Stimulated activated CD8-positive, alpha-beta memory T cell treated with anti-CD3 and anti-CD28 coated beads, Interleukin-7, amount 100 ng/mL, for 4 hours (primary cell): ENCODE measurements around the gene DOCK4.

Experiments
- DNase-seq, 2 donors: peaks; one replicate each; pipeline ENCODE4 v3.0.0-alpha.2; 2020; ENCODE audit warnings: low read depth in 2 of 2

Gene DOCK4

GRCh38 chr7:112192236-112193154 lies 13.7 kb downstream of the DOCK4 start:
- no peak for DNase-seq

- DNase-seq, result no peak
These were observed 16.1 kb downstream of the DOCK4 start for GRCh38 chr7:112190120-112190519.

DNA sequence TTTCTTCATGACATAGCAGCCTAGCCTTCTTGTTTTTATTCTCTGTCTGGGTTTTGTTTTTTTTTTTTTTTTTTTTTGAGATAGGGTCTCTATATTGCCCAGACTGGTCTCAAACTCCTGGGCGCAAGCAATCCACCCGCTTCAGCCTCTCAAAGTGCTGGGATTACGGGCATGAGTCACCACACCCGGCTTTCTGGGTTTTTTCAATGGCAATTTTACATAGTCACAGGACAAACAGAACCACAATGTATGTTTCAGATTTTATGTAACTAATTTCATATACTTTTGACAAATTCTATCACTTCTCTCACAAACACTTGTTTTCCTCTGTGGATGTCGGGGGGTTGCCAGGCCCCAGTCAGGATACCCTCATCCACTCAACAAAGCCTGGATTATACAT lies 16.5 kb downstream of the DOCK4 start:
- DNase-seq, result no peak

DNA sequence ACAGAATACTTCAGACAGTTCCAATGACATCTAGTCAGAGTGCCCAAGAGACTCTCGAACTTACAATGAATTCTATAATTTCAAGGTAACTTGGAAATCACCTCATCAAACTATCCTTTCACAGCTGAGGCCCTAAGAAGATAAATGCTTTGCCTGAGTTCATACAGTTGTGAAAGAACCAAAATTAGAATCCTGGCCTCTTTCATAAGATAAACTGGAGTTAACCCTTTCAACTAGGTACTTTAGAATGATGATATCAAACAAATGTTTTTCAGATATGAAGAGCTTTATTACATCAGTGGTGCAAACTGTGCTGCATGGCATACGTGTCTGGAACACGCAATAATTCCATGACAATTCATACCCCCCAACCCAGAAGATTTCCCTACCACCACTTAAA lies 17.9 kb downstream of the DOCK4 start:
- no peak for DNase-seq

- no peak for DNase-seq
These were observed 19.9 kb downstream of the DOCK4 start for GRCh38 chr7:112186300-112186699.

- no peak for DNase-seq
These were observed 21.0 kb downstream of the DOCK4 start for GRCh38 chr7:112185005-112185834.

- no peak for DNase-seq
These were observed 21.7 kb downstream of the DOCK4 start for GRCh38 chr7:112184455-112184854.

DNA sequence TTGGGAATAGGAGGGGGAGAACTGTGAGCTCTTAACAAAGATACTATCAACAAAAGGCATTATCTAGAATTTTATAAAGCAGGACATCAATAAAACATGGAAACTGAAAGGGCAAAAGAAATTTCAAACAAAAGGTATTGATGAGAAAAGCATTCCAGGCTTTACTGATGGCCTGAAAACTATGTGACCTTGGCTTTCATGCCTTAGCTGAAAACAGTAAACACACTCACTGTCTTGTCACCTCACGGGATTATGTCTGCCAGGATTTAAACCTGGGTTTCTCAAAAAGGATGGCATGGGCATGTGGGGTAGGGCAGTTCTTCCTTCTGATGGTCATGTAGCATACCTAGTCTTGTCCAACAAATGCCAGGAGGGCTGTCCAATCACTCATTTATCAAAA lies 22.9 kb downstream of the DOCK4 start:
- DNase-seq, result no peak

DNA sequence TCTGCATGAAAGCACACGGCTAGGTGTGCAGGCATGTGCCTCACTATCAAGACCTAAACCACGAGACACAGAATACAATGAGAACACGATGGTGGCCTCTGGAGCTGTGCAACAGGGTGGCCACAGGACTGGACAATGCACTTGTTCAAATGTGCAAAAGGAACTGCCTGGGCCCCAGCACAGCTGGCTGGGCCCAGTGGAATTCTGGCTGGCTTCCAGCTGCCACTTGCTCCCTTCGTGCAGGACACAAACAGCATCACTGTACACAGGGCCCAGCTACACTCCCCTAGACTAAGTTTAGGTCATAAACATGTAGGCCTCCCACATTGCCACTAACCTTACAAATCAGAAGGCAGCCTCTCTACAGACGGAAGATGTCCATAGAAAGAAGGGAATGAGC lies 23.4 kb downstream of the DOCK4 start:
- DNase-seq, result no peak

GRCh38 chr7:112180223-112180622 lies 26.0 kb downstream of the DOCK4 start:
- DNase-seq, result no peak

- no peak for DNase-seq
These were observed 29.3 kb downstream of the DOCK4 start for GRCh38 chr7:112176693-112177415.

DNA sequence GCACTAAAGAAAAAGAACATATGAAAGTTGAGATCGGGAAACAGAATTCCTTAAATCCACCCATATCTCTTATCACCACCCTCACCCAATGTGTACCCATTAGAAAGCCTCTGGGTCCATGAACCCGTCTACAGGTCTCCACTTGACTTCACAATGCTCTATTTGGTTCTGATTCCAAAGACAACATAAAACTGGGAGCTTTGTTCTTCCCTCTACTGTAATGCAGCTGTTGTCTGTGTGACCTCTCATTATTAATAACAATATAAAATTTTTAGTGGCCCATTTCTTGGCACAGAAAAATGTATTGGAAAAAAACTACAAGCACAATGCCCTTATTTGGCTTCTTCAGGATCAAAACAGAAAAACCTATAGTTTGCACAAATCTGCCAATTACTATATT lies 30.0 kb downstream of the DOCK4 start:
- DNase-seq, result no peak

DNA sequence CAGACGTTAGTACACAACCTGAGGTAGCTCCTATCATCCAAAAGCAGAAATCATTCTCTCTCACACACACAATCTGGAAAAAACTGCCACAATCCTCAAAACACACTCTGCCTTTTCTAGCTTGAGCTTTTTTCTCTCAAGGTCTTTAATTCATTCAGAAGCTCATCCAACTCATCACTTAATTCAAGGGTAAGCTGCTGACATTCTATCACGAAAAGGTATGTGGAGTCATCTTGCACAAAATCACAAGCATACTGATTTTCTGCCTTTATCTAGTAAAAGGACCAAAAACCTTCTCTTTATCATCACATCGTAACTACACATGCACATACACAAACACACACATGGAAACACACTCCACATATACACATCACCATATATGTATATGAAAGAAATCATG lies 32.0 kb downstream of the DOCK4 start:
- DNase-seq, result no peak

GRCh38 chr7:112173568-112173905 lies 32.7 kb downstream of the DOCK4 start:
- DNase-seq, result no peak

GRCh38 chr7:112172870-112173567 lies 33.2 kb downstream of the DOCK4 start:
- DNase-seq, result no peak

DNA sequence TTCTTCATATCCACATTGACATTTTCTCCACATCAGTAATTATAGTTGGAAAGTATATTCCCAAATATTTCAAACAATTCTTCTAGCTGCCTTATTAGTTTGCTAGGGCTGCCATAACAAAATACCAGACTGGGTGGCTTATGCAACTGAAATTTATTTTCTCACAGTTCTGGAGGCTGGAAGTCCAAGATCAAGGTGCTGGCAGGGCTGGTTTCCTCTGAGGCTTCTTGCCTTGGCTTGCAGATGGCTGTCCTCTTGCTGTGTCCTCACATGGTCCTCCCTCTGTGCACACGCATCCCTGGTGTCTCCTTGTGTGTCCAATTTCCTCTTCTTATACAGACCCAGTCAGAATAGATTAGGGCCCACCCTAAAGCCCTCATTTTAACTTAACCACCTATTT lies 34.5 kb downstream of the DOCK4 start:
- DNase-seq, result no peak

DNA sequence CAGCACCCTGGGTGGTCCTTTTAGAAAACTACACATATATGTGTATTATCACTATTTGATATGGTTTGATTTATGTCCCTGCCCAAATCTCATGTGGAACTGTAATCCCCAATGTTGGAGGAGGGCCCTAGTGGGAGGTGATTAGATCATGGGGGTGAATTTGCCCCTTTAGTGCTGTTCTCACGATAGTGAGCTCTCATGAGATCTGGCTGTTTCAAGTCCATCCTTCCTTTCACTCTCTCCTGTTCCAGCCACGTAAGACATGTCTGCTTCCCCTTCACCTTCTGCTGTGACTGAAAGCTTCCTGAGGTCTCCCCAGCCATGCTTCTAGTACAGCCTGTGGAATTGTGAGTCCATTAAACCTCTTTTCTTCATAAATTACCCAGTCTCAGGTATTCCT lies 37.3 kb downstream of the DOCK4 start:
- DNase-seq, result no peak

DNA sequence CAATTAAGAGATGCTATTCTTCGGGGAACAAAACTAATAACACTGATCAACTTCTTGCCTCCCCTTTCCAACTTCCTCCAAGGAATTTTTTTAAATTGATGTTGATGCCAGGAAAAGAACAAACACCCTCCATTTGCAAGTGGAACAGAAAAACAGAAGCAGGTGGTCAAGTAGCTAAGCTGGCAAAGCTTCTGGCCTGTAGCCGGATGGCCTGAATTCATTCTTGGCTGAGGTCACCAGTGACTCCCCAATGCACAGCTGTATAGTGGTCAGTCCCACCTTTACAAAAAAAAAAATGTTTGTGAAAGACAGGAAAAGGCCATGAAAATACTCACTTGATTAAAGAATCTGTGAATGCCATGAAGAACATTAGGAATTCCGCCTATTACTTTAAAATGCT lies 39.1 kb downstream of the DOCK4 start:
- no peak for DNase-seq

- DNase-seq, result no peak
These were observed 43.3 kb downstream of the DOCK4 start for GRCh38 chr7:112162784-112163506.

DNA sequence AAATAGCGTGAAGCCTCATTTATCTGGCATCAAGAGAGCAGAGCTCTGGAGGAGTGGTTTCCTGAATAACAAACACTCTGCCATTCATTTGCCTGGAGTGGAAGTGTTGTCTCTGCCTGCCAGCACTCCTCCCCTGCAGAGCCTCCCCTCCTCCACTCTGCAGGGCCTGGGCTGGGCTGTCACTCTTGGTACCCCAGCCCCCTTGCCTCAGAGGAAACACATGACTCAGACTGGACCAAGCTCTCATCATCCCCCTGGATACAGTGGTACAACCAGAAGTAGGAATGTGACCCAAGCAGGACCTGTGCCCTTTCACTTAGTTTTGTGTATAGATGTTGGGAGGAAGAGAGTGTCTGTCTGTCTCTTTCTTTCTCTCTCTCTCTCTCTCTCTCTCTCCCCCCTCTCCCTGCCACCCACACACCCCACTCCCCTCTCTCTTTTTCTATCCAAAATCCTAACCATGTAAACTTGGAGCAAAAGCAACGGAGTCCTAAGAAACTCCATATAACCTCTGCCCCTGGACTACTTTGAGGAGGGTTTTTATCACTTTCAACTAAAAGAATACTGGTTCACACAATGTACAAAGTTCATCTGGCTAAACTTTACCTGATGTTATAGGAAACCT lies 43.9 kb downstream of the DOCK4 start:
- DNase-seq, result no peak
